ENCODE results near the gene ARL11.

Gene ARL11

DNA sequence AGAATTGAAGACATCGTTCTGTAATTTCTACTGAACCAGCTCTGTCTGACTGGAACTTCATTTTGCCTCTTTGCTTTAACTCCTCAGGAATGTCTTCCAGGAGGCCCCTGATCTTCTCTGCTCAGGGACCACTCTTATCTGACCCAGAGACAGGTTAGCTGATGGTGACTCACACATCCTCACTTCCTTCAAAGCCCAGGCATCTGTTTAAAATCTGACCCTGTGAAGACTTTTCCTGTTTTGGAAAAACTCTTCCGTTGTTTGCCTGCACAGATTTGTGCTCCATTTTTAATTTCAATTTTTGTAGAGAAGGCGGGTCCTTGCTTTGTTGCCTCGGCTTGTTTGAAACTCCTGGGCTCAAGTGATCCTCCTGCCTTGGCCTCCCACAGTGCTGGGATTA, 1.6 kb downstream of the ARL11 start:
- TF ChIP-seq, protein P1, sequence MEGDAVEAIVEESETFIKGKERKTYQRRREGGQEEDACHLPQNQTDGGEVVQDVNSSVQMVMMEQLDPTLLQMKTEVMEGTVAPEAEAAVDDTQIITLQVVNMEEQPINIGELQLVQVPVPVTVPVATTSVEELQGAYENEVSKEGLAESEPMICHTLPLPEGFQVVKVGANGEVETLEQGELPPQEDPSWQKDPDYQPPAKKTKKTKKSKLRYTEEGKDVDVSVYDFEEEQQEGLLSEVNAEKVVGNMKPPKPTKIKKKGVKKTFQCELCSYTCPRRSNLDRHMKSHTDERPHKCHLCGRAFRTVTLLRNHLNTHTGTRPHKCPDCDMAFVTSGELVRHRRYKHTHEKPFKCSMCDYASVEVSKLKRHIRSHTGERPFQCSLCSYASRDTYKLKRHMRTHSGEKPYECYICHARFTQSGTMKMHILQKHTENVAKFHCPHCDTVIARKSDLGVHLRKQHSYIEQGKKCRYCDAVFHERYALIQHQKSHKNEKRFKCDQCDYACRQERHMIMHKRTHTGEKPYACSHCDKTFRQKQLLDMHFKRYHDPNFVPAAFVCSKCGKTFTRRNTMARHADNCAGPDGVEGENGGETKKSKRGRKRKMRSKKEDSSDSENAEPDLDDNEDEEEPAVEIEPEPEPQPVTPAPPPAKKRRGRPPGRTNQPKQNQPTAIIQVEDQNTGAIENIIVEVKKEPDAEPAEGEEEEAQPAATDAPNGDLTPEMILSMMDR (IDR thresholded peaks at IDR 0.05; ENCODE audit: insufficient read depth, low read depth, low read length, missing control alignments) = no peak
- DNase-seq (ENCODE audit: low read depth) = no peak
- peak overlapping the region; percentile 88; the same call in 1 of the 2 replicates for H3K4me3 ChIP-seq (ENCODE audit: low read depth, low read length)

DNA sequence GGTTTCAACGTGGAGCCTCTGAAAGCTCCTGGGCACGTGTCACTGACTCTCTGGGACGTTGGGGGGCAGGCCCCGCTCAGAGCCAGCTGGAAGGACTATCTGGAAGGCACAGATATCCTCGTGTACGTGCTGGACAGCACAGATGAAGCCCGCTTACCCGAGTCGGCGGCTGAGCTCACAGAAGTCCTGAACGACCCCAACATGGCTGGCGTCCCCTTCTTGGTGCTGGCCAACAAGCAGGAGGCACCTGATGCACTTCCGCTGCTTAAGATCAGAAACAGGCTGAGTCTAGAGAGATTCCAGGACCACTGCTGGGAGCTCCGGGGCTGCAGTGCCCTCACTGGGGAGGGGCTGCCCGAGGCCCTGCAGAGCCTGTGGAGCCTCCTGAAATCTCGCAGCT, 2.3 kb downstream of the ARL11 start:
- H3K4me3 ChIP-seq (ENCODE audit: low read depth, low read length) = no peak overlapping the region
- no peak for DNase-seq (ENCODE audit: low read depth)
- TF ChIP-seq, protein P1 (IDR thresholded peaks at IDR 0.05; ENCODE audit: insufficient read depth, low read depth, low read length, missing control alignments) = no peak

DNA sequence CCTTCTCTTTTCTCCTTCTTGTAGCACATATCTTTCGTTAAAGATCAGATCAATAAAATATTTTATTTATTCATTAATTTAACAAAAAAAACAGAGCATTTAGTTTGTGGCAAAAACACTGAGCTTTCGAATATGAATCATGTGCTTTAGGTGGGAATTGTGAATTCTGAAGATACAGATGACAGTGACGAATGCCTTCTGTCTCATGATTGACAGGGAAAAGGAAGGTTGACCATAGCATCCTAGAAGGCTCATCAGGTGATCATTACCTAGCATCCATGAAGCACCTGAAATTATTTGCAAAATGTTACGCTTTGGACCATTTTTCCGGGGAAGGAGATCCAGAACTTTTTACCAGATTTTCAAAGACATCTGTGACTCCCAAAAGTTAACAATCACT, 3.8 kb downstream of the ARL11 start:
- no peak overlapping the region for H3K4me3 ChIP-seq (ENCODE audit: low read depth, low read length)
- no peak for DNase-seq (ENCODE audit: low read depth)
- TF ChIP-seq, protein P1 (IDR thresholded peaks at IDR 0.05; ENCODE audit: insufficient read depth, low read depth, low read length, missing control alignments) = no peak

DNA sequence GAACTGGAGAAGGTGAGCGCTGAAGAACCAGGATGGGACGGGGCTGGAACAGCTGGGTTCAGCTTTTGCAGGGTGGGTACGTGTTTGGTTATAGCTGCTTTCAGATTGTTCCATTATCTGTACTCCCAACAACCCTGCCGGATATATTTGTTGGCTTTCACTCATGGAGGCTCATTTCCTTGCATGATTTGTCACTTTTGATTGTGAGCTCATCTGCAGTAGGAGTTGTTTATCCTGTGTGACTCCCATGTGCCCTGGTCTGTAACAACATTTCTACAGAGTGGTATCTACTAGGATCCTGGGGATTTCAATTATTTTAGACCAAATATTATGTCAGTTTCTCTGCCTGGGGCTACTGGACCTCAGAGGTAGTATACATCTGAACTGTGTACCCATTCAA, 5.4 kb downstream of the ARL11 start:
- DNase-seq (ENCODE audit: low read depth) = no peak
- TF ChIP-seq, protein P1 (IDR thresholded peaks at IDR 0.05; ENCODE audit: insufficient read depth, low read depth, low read length, missing control alignments) = no peak
- H3K4me3 ChIP-seq (ENCODE audit: low read depth, low read length) = no peak overlapping the region

DNA sequence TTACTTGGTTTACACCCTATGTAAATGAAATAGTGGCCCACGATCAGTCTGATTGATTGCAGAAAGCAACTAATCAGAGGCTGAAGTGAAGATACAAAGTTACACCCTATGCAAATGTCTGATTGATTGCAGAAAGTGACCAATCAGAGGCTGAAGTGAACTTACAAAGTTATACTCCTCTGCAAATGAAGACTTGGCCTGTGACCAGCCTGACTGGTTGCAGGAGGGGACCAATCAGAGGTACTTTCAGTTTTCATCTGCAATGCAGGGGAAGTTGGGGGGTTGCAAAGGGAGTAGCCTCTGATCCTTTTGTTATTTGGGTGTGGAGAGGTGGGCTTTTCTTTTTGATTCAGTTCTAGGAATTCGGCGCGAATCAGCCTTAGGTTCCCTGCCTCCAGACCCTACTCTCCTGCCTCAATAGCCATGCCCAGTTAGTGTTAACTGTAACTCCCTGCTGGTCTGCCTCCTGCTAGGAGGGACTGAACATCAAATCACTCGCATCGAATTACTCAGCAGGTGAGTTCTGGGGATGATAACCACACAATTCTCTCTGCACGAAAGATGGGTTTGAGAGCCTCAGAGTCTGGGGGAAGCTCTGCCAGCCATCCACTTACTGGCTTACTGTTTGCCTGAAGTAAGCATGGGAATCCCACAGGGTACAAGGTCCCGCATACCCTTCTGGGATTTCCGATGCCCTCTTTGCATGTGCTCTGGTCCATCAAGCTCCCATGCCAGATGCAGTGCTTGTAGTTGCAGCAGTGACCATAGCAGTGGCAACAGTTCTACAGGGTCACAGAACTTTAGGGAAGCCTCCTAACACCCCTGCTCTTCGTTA, 7.5 kb downstream of the ARL11 start:
- TF ChIP-seq, protein P1 (IDR thresholded peaks at IDR 0.05; ENCODE audit: insufficient read depth, low read depth, low read length, missing control alignments) = no peak
- H3K4me3 ChIP-seq (ENCODE audit: low read depth, low read length) = no peak overlapping the region
- peak; percentile 61 for DNase-seq (ENCODE audit: low read depth)

DNA sequence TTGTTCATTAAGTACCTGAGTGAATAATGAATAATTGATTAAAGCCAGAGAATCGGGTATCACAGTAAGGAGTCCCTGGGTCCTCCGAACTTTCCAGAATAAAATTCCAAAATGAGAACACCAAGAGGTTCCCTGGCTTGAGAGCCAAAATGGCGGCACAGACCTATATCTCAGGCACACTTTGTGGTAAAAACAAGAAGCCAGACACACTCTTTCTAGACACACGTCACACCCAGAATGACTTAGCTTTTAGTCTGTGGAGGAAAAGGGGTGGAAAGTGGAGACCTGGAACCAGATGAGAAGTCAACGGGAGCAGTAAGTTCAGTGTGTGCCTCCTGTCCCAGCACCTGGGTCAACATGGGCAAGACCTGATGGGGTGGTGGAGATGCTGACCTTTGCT, 8.4 kb downstream of the ARL11 start:
- no peak for DNase-seq (ENCODE audit: low read depth)
- no peak overlapping the region for H3K4me3 ChIP-seq (ENCODE audit: low read depth, low read length)
- TF ChIP-seq, protein P1 (IDR thresholded peaks at IDR 0.05; ENCODE audit: insufficient read depth, low read depth, low read length, missing control alignments) = no peak

Data from GM12865 (cell line).